Measurements from ENCODE around the gene ACADM. TPM values are rescaled to one million over a fixed set of nuclear protein-coding genes. Genes with fewer than 3 reads are reported as not detected.
A peak's percentile ranks its signal among the peaks of the same experiment; 100 is the strongest.
"Not testable (repeated sequence)": the region's sequence is repeated elsewhere in the genome, so short reads cannot be mapped to it uniquely, and the experiment has no call there.

The ACADM gene
- total RNA-seq, 1 donor from 2014 or later, result 60.5 TPM

GRCh38 chr1:75757210-75757609 lies 32.7 kb downstream of the ACADM start:
- Mint-ChIP-seq H3K9me3 (peaks cover 24% of the 10 kb centered on the region), H3K36me3 (ENCODE audit: low read depth) (peaks cover 78% of the 10 kb centered on the region)
- DNase-seq (ENCODE audit: low spot score); H3K27me3 Mint-ChIP-seq (ENCODE audit: low read depth); intact Hi-C loops (cut with micrococcal nuclease); H3K27ac Mint-ChIP-seq; H3K4me1 Mint-ChIP-seq (ENCODE audit: low read depth); H3K4me3 Mint-ChIP-seq (ENCODE audit: low read depth): not testable (repeated sequence)

GRCh38 chr1:75758543-75758942 lies 34.0 kb downstream of the ACADM start:
- DNase-seq (ENCODE audit: low spot score); H3K4me1 Mint-ChIP-seq (ENCODE audit: low read depth); H3K27ac Mint-ChIP-seq; H3K4me3 Mint-ChIP-seq (ENCODE audit: low read depth); H3K27me3 Mint-ChIP-seq (ENCODE audit: low read depth); intact Hi-C loops (cut with micrococcal nuclease): not testable (repeated sequence)
- H3K36me3 Mint-ChIP-seq (ENCODE audit: low read depth), result peaks cover 66% of the 10 kb centered on the region
- H3K9me3 Mint-ChIP-seq, result peaks cover 24% of the 10 kb centered on the region

DNA sequence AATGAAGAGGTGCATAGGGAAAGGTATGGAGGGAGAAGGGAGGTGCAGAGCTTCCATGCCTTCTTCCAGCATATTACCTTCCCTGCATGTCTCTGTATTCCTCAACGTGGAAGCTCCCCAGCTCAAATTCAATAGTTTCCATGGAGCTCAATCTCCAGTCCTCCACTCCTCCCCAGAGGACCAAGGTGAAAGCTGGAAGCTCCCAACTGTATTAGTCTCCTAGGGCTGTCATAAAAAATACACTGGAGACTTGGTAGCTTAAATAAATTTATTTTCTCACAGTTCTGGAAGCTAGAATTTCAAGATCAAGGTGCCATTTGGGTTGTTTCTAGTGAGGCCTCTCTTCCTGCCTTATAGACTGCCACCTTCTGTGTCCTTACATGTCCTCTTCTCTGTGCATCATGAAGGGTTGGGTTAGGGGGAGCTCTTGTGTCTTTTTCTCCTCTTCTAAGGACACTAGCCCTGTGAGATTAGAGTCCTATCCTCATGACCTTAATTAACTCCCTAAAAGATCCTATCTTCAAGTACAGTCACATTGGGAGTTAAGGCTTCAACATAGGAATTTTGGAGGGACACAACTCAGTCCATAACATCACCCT lies 39.6 kb downstream of the ACADM start:
- no peaks in the 10 kb centered on the region for H3K4me1 Mint-ChIP-seq (ENCODE audit: low read depth)
- no peak for DNase-seq (ENCODE audit: low spot score)
- H3K4me3 Mint-ChIP-seq (ENCODE audit: low read depth), result no peak overlapping the region
- intact Hi-C loops (cut with micrococcal nuclease), result no loop called here
- H3K9me3 Mint-ChIP-seq, result no peaks in the 10 kb centered on the region
- H3K27me3 Mint-ChIP-seq (ENCODE audit: low read depth), result no peaks in the 10 kb centered on the region
- no peak overlapping the region for H3K27ac Mint-ChIP-seq
- H3K36me3 Mint-ChIP-seq (ENCODE audit: low read depth), result peaks cover 13% of the 10 kb centered on the region

DNA sequence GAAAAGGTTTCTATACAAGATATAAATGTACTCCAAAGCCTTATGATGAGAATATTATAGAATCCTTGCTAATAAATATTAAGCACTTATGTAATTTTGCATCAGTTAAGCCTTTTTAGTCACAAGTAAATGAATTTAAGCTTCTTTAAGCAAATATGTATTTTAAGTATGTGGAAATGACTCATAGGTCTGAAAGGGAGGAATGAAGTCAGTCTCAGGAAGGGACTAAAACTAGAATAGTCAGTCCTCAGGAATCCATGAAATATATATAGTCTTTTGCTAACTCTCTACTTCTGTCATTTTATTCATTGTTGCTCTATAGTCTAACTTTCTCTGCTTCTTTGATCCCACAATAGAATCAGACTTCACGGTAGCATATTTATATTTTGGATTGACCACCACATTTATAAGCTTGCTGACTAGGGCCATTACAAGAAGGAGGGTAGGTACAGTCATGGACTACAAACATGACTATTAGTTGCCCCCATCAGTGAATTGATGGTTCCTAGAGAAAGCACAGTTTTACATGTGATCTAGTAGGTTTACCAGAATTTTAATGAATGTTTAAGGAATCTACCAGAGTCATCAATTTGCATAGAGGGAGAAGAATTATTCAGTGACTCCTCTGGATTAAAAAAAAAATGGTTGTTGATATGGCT lies 41.3 kb downstream of the ACADM start:
- H3K36me3 Mint-ChIP-seq (ENCODE audit: low read depth), result peaks cover 7% of the 10 kb centered on the region
- no peaks in the 10 kb centered on the region for H3K4me1 Mint-ChIP-seq (ENCODE audit: low read depth)
- intact Hi-C loops (cut with micrococcal nuclease), result no loop called here
- H3K9me3 Mint-ChIP-seq, result no peaks in the 10 kb centered on the region
- DNase-seq (ENCODE audit: low spot score), result no peak
- H3K4me3 Mint-ChIP-seq (ENCODE audit: low read depth), result no peak overlapping the region
- no peak overlapping the region for H3K27ac Mint-ChIP-seq
- H3K27me3 Mint-ChIP-seq (ENCODE audit: low read depth), result no peaks in the 10 kb centered on the region

DNA sequence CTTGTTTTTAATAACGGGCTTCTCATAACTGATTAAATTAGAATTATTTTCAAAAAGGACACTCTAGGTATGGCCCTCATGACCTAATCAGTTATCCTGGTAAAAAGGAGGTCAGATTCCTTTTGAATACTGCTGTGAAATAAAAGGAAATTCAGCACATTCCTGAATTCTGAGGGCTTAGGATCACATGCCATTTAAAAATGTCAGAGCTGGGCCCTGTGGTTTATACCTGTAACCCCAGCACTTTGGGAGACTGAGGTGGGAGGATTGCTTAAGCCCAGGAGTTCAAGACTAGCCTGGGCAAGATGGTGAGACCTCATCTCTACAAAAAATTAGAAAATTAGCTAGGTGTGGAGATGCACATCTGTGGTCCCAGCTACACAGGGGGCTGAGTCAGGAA lies 43.5 kb downstream of the ACADM start:
- Mint-ChIP-seq H3K4me3 (ENCODE audit: low read depth) (no peak overlapping the region), H3K9me3 (no peaks in the 10 kb centered on the region), H3K4me1 (ENCODE audit: low read depth) (no peaks in the 10 kb centered on the region), H3K27ac (no peak overlapping the region), H3K36me3 (ENCODE audit: low read depth) (no peaks in the 10 kb centered on the region), H3K27me3 (ENCODE audit: low read depth) (no peaks in the 10 kb centered on the region)
- DNase-seq (ENCODE audit: low spot score), result no peak
- intact Hi-C loops (cut with micrococcal nuclease), result no loop called here

DNA sequence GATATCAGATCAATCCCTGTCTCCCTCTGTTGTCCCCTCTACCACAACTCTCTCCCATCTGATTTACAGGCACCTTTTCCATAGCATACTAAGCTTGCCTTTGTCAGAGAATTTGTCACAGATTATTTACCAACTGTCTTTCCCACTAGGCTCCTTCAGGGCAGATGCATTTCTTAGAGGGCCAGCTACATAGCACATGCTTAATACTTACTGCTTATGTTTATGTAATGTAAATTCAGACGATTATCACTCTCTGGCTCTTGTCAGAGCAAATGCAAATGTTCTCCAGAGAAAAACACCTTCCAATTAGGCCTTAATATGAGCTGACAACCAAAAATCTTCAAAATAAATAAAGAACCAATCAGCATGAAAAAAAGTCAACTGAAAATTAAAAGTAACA lies 46.3 kb downstream of the ACADM start:
- no peaks in the 10 kb centered on the region for H3K4me1 Mint-ChIP-seq (ENCODE audit: low read depth)
- DNase-seq (ENCODE audit: low spot score), result no peak
- no peaks in the 10 kb centered on the region for H3K36me3 Mint-ChIP-seq (ENCODE audit: low read depth)
- no peaks in the 10 kb centered on the region for H3K9me3 Mint-ChIP-seq
- intact Hi-C loops (cut with micrococcal nuclease), result no loop called here
- H3K4me3 Mint-ChIP-seq (ENCODE audit: low read depth), result no peak overlapping the region
- no peak overlapping the region for H3K27ac Mint-ChIP-seq
- H3K27me3 Mint-ChIP-seq (ENCODE audit: low read depth), result no peaks in the 10 kb centered on the region

- Mint-ChIP-seq H3K27ac (no peak overlapping the region), H3K4me1 (ENCODE audit: low read depth) (no peaks in the 10 kb centered on the region), H3K4me3 (ENCODE audit: low read depth) (no peak overlapping the region), H3K9me3 (no peaks in the 10 kb centered on the region), H3K36me3 (ENCODE audit: low read depth) (no peaks in the 10 kb centered on the region), H3K27me3 (ENCODE audit: low read depth) (no peaks in the 10 kb centered on the region)
- intact Hi-C loops (cut with micrococcal nuclease), result no loop called here
- DNase-seq (ENCODE audit: low spot score), result no peak
Observed at GRCh38 chr1:75771978-75772377, 47.5 kb downstream of the ACADM start.

- H3K27ac Mint-ChIP-seq; H3K4me3 Mint-ChIP-seq (ENCODE audit: low read depth); H3K4me1 Mint-ChIP-seq (ENCODE audit: low read depth); H3K9me3 Mint-ChIP-seq; H3K36me3 Mint-ChIP-seq (ENCODE audit: low read depth); DNase-seq (ENCODE audit: low spot score); intact Hi-C loops (cut with micrococcal nuclease): not testable (repeated sequence)
- peaks cover 21% of the 10 kb centered on the region for H3K27me3 Mint-ChIP-seq (ENCODE audit: low read depth)
Observed at GRCh38 chr1:75777812-75778211, 53.3 kb downstream of the ACADM start.

DNA sequence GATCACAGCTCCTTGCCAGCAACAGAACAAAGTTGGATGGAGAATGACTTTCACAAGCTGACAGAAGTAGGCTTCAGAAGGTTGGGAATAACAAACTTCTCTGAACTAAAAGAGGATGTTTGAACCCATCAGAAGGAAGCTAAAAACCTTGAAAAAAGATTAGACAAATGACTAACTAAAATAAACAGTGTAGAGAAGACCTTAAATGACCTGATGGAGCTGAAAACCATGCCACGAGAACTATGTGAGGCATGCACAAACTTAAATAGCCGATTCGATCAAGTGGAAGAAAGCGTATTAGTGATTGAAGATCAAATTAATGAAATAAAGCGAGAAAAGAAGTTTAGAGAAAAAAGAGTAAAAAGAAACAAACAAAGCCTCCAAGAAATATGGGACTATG lies 54.2 kb downstream of the ACADM start:
- H3K4me1 Mint-ChIP-seq (ENCODE audit: low read depth); H3K27ac Mint-ChIP-seq; H3K9me3 Mint-ChIP-seq; H3K4me3 Mint-ChIP-seq (ENCODE audit: low read depth); H3K36me3 Mint-ChIP-seq (ENCODE audit: low read depth); intact Hi-C loops (cut with micrococcal nuclease); DNase-seq (ENCODE audit: low spot score): not testable (repeated sequence)
- H3K27me3 Mint-ChIP-seq (ENCODE audit: low read depth), result peaks cover 21% of the 10 kb centered on the region

- intact Hi-C loops (cut with micrococcal nuclease); H3K9me3 Mint-ChIP-seq; H3K27ac Mint-ChIP-seq; H3K4me3 Mint-ChIP-seq (ENCODE audit: low read depth); DNase-seq (ENCODE audit: low spot score); H3K4me1 Mint-ChIP-seq (ENCODE audit: low read depth); H3K36me3 Mint-ChIP-seq (ENCODE audit: low read depth): not testable (repeated sequence)
- peaks cover 21% of the 10 kb centered on the region for H3K27me3 Mint-ChIP-seq (ENCODE audit: low read depth)
Observed at GRCh38 chr1:75780183-75780582, 55.7 kb downstream of the ACADM start.

GRCh38 chr1:75783920-75784319 lies 59.4 kb downstream of the ACADM start:
- intact Hi-C loops (cut with micrococcal nuclease); H3K9me3 Mint-ChIP-seq; H3K27ac Mint-ChIP-seq; DNase-seq (ENCODE audit: low spot score): not testable (repeated sequence)
- H3K4me3 Mint-ChIP-seq (ENCODE audit: low read depth), result peak overlapping the region; percentile 58
- H3K36me3 Mint-ChIP-seq (ENCODE audit: low read depth), result peaks cover 30% of the 10 kb centered on the region
- peaks cover 16% of the 10 kb centered on the region for H3K4me1 Mint-ChIP-seq (ENCODE audit: low read depth)
- H3K27me3 Mint-ChIP-seq (ENCODE audit: low read depth), result peaks cover 18% of the 10 kb centered on the region

DNA sequence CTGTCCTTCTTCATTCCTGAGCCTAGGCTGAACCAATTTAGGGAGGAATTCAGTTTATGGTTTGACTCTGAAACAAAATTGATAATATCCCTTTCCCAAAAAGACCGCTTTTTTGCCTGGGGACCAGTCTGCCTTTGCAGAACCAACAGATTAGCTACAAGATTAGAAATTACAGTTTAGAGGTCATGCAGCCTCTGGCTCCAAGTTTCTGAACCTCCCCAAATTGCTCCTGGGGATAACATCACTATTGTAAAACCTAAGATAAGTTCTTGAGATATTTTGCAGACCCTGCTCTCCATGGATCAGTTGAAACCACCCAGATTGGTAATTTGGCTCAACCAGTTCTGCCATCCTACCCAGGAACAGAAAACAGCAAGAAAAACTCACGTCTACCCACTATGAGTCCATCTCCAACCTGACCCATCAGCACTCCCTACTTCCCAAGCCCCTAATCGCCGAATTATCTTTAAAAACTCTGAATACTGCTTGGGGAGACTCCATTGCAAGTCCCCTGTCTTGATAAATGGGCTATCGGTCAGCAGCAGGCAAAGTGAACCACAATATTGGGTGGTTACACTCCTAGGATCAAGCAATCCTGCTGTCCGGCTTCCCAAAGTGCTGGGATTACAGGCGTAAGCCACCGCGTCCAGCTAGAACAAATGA lies 60.9 kb downstream of the ACADM start:
- Mint-ChIP-seq H3K27me3 (ENCODE audit: low read depth) (peaks cover 6% of the 10 kb centered on the region), H3K4me3 (ENCODE audit: low read depth) (peak overlapping the region; percentile 100), H3K27ac (peak overlapping the region; percentile 97), H3K36me3 (ENCODE audit: low read depth) (peaks cover 45% of the 10 kb centered on the region), H3K4me1 (ENCODE audit: low read depth) (peaks cover 30% of the 10 kb centered on the region), H3K9me3 (no peaks in the 10 kb centered on the region)
- intact Hi-C loops (cut with micrococcal nuclease), result loop anchor here (5.0 kb wide), 1 partner anchor 707 kb away; no protein-coding TSS in a partner anchor
- DNase-seq (ENCODE audit: low spot score), result no peak
